H1 (cell line): ENCODE results near the gene CREG2.

Source experiments
- CEBPB ChIP-seq: IDR thresholded peaks from 2 replicates; pipeline ENCODE4 v1.6.1; 2012; ENCODE audit warnings: low read depth, low read length
- CTCF ChIP-seq, 3 experiments: IDR thresholded peaks; 1 replicate in 2 of 3; 2 replicates in 1 of 3; pipeline versions ENCODE4 v1.5.1 to v1.6.1; 2011; ENCODE audit warnings: low read length in 3 of 3, mild to moderate bottlenecking in 3 of 3, inconsistent platforms in 2 of 3, low read depth in 1 of 3, moderate library complexity in 1 of 3; ENCODE audit not compliant: insufficient read depth in 1 of 3; ENCODE audit errors: control extremely low read depth in 1 of 3
- POLR2A ChIP-seq, 2 experiments: IDR thresholded peaks; 1 replicate in 1 of 2; 2 replicates in 1 of 2; pipeline ENCODE4 v1.6.1; 2011; ENCODE audit warnings: low read depth in 2 of 2, low read length in 2 of 2, mild to moderate bottlenecking in 2 of 2; ENCODE audit errors: control extremely low read depth in 1 of 2
- POU5F1 ChIP-seq: IDR thresholded peaks from 2 replicates; pipeline ENCODE4 v1.6.1; 2011; ENCODE audit warnings: low read depth, mild to moderate bottlenecking, low read length, moderate library complexity
- TCF12 ChIP-seq: IDR thresholded peaks from 2 replicates; pipeline ENCODE4 v1.6.1; 2011; ENCODE audit warnings: low read depth, mild to moderate bottlenecking, low read length

DNA sequence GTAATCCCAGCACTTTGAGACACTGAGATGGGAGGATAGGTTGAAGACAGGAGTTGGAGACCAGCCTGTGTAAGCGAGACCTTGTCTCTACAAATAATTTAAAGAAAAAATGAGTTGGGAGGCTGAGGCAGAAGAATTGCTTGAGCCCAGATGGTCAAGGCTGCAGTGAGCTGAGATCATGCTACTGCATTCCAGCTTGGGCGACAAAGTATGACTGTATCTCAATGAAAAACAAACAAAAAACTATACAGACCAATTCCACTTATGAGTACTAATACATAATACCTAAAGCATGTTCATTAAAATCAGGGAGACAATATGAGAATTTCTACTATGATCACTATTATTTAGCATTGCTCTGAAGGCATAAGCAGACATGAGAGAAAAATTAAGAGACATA is 91.4 kb downstream of the CREG2 start:
- TF ChIP-seq POU5F1 (no peak), POLR2A (IDR thresholded peaks at IDR 0.05; ENCODE audit: control extremely low read depth in 1 of 2, low read depth in 2 of 2, low read length in 2 of 2) (no peak), CTCF (IDR thresholded peaks at IDR 0.05; ENCODE audit: control extremely low read depth in 1 of 3, insufficient read depth in 1 of 3, low read depth in 1 of 3, low read length in 3 of 3) (no peak), TCF12 (no peak), CEBPB (no peak)
